HEK293 (cell line): Measurements from ENCODE around the gene RRM1.
"Not testable (repeated sequence)": the region's sequence is repeated elsewhere in the genome, so short reads cannot be mapped to it uniquely, and the experiment has no call there.

Experiments used
- CTCF ChIA-PET: fragments of 350-600 bp; formaldehyde crosslinking; extraction: SDS; loops from one replicate; lab custom pipeline; 2021; ENCODE audit warnings: antibody characterized with exemption; lab: Yijun Ruan, JAX
- POLR2A ChIA-PET: fragments of 300-600 bp; formaldehyde crosslinking; extraction: SDS; loops from one replicate; lab custom pipeline; 2020; ENCODE audit warnings: antibody characterized with exemption, inconsistent platforms; lab: Yijun Ruan, JAX
- H3K27ac ChIP-seq: fragments of 200-500 bp; sonication (Bioruptor generic); 2 replicates; pipeline ENCODE4 v1.5.1; 2014; ENCODE audit warnings: low read depth, low read length, control low read depth, inconsistent platforms; ENCODE audit errors: extremely low read depth
- H3K36me3 ChIP-seq, 2 experiments: fragments of 200-500 bp in 1 of 2; sonication (Bioruptor generic) in 1 of 2; 1 replicate in 1 of 2; 2 replicates in 1 of 2; pipeline ENCODE4 v1.5.1; 2014 to 2017; ENCODE audit warnings: inconsistent platforms in 2 of 2, low read length in 2 of 2; ENCODE audit not compliant: control insufficient read depth in 2 of 2, insufficient read depth in 1 of 2
- H3K4me1 ChIP-seq: fragments of 200-500 bp; sonication (Bioruptor generic); 2 replicates; pipeline ENCODE4 v1.5.1; 2014; ENCODE audit warnings: mild to moderate bottlenecking, low read length, inconsistent platforms; ENCODE audit not compliant: control insufficient read depth, insufficient read depth
- H3K4me3 ChIP-seq: 2 replicates; pipeline ENCODE4 v1.5.1; 2011; ENCODE audit warnings: low read depth, mild to moderate bottlenecking, control low read depth, low read length, moderate library complexity
- H3K9me3 ChIP-seq: fragments of 200-500 bp; sonication (Bioruptor generic); 2 replicates; pipeline ENCODE4 v1.5.1; 2014; ENCODE audit warnings: low read depth, low read length, inconsistent platforms; ENCODE audit not compliant: control insufficient read depth, insufficient read depth
- BCL11A ChIP-seq: fragments of 450-650 bp; formaldehyde crosslinking; IDR thresholded peaks from 2 replicates; pipeline ENCODE4 v1.5.1; 2016; ENCODE audit warnings: low read depth, missing biosample characterization, missing genetic modification characterization
- BCL11B ChIP-seq: fragments of 450-650 bp; formaldehyde crosslinking; IDR thresholded peaks from 2 replicates; pipeline ENCODE4 v1.5.1; 2016; ENCODE audit warnings: low read depth, missing biosample characterization, missing genetic modification characterization
- ELK4 ChIP-seq: IDR thresholded peaks from 2 replicates; pipeline ENCODE4 v1.6.1; 2011; ENCODE audit warnings: mild to moderate bottlenecking, low read depth, low read length, borderline replicate concordance
- REPIN1 ChIP-seq: fragments of 450-650 bp; formaldehyde crosslinking; IDR thresholded peaks from 2 replicates; pipeline ENCODE4 v1.5.1; 2017; ENCODE audit warnings: missing biosample characterization, missing genetic modification characterization, low read depth
- YY2 ChIP-seq: fragments of 450-650 bp; formaldehyde crosslinking; IDR thresholded peaks from 2 replicates; pipeline ENCODE4 v1.5.1; 2016; ENCODE audit warnings: missing biosample characterization, missing genetic modification characterization
- ZBTB11 ChIP-seq: fragments of 450-650 bp; formaldehyde crosslinking; conservative IDR thresholded peaks from 2 replicates; pipeline ENCODE4 v1.5.1; 2016; ENCODE audit warnings: low read depth, missing biosample characterization, missing genetic modification characterization
- ZEB2 ChIP-seq: fragments of 450-650 bp; formaldehyde crosslinking; IDR thresholded peaks from 2 replicates; pipeline ENCODE4 v1.5.1; 2016; ENCODE audit warnings: missing biosample characterization, missing genetic modification characterization
- ZIC2 ChIP-seq: fragments of 450-650 bp; formaldehyde crosslinking; IDR thresholded peaks from 2 replicates; pipeline ENCODE4 v1.5.1; 2016; ENCODE audit warnings: missing biosample characterization, missing genetic modification characterization
- ZNF138 ChIP-seq: fragments of 450-650 bp; formaldehyde crosslinking; IDR thresholded peaks from 2 replicates; pipeline ENCODE4 v1.5.1; 2016; ENCODE audit warnings: missing biosample characterization, missing genetic modification characterization, borderline replicate concordance
- ZNF184 ChIP-seq: fragments of 450-650 bp; IDR thresholded peaks from 2 replicates; pipeline ENCODE4 v1.5.1; 2018; ENCODE audit warnings: missing biosample characterization, mild to moderate bottlenecking, missing genetic modification characterization
- ZNF23 ChIP-seq: fragments of 450-650 bp; formaldehyde crosslinking; IDR thresholded peaks from 2 replicates; pipeline ENCODE4 v1.5.1; 2016; ENCODE audit warnings: missing biosample characterization, missing genetic modification characterization, borderline replicate concordance
- ZNF274 ChIP-seq, 2 experiments: fragments of 200-500 bp in 1 of 2; fragments of 450-650 bp in 1 of 2; sonication (Bioruptor generic) in 1 of 2; formaldehyde crosslinking in 1 of 2; IDR thresholded peaks; 2 replicates each; pipeline versions ENCODE4 v1.5.1 to v1.6.1; 2014 to 2016; ENCODE audit warnings: borderline replicate concordance in 1 of 2, inconsistent platforms in 1 of 2, low read length in 1 of 2, missing biosample characterization in 1 of 2, missing genetic modification characterization in 1 of 2
- ZNF302 ChIP-seq: fragments of 450-650 bp; formaldehyde crosslinking; IDR thresholded peaks from 2 replicates; pipeline ENCODE4 v1.5.1; 2016; ENCODE audit warnings: missing biosample characterization, missing genetic modification characterization, low read depth
- ZNF335 ChIP-seq: fragments of 450-650 bp; formaldehyde crosslinking; conservative IDR thresholded peaks from 2 replicates; pipeline ENCODE4 v1.5.1; 2016; ENCODE audit warnings: missing biosample characterization, missing genetic modification characterization
- ZNF544 ChIP-seq: fragments of 450-650 bp; formaldehyde crosslinking; IDR thresholded peaks from 2 replicates; pipeline ENCODE4 v1.5.0; 2017; ENCODE audit warnings: missing biosample characterization, missing genetic modification characterization
- ZNF626 ChIP-seq: fragments of 450-650 bp; sonication (Bioruptor Pico); formaldehyde crosslinking; IDR thresholded peaks from 2 replicates; pipeline ENCODE4 v1.5.1; 2018; ENCODE audit warnings: missing biosample characterization, missing genetic modification characterization, inconsistent platforms
- ZSCAN30 ChIP-seq: fragments of 450-650 bp; IDR thresholded peaks from 2 replicates; pipeline ENCODE4 v1.5.1; 2018; ENCODE audit warnings: missing biosample characterization, mild to moderate bottlenecking, missing genetic modification characterization, moderate library complexity

RRM1 gene

GRCh38 chr11:4167758-4168157 is 73.2 kb downstream of the RRM1 start:
- no peaks in the 10 kb centered on the region for H3K9me3 ChIP-seq
- H3K27ac ChIP-seq = no peak overlapping the region
- H3K36me3 ChIP-seq = no peaks in the 10 kb centered on the region
- TF ChIP-seq ZBTB11 (tag by site-specific recombination) (no peak), ELK4 (no peak), ZEB2 (tag by site-specific recombination) (no peak), ZNF302 (tag by site-specific recombination) (no peak), ZNF138 (tag by site-specific recombination) (no peak), BCL11B (tag by site-specific recombination) (no peak), ZIC2 (tag by site-specific recombination) (no peak), YY2 (no peak), ZNF544 (tag by site-specific recombination) (no peak), REPIN1 (tag by site-specific recombination) (no peak), ZNF23 (tag by site-specific recombination) (no peak), ZNF184 (no peak), BCL11A (tag by site-specific recombination) (no peak), ZNF335 (tag by site-specific recombination) (no peak), ZSCAN30 (no peak), ZNF626 (tag by site-specific recombination) (no peak), ZNF274 (IDR thresholded peaks at IDR 0.05; ENCODE audit: low read length) (no peak), ZNF274 (tag by site-specific recombination; IDR thresholded peaks at IDR 0.05; ENCODE audit: borderline replicate concordance) (no peak)
- no peaks in the 10 kb centered on the region for H3K4me1 ChIP-seq
- POLR2A ChIA-PET = no interaction called here
- CTCF ChIA-PET = interaction anchor here (0.6 to 2.3 kb wide), 2 partner anchors 20 to 359 kb away, joined by 3 to 8 read pairs; no protein-coding TSS in a partner anchor
- no peak overlapping the region for H3K4me3 ChIP-seq

GRCh38 chr11:4175620-4176350 is 81.2 kb downstream of the RRM1 start:
- CTCF ChIA-PET = interaction anchor here (0.6 to 1.5 kb wide), 2 partner anchors 11 to 41 kb away, joined by 4 to 7 read pairs; no protein-coding TSS in a partner anchor
- POLR2A ChIA-PET = not testable (repeated sequence)

More at GRCh38 chr11:4175620-4176350, 81.2 kb downstream of the RRM1 start:
- not testable (repeated sequence) for H3K27ac ChIP-seq, H3K9me3 ChIP-seq, H3K4me1 ChIP-seq, H3K4me3 ChIP-seq, H3K36me3 ChIP-seq
